Heart left ventricle (tissue), 13 donors: ENCODE results near the gene ESR2.

Experiments used
- CTCF ChIP-seq, 12 donors: fragments of 200-600 bp; sonication (generic) in 4 of 12; IDR thresholded peaks; one replicate each; pipeline versions ENCODE4 v1.5.0 to v1.8.0; 2018 to 2022; ENCODE audit warnings: antibody characterized with exemption in 12 of 12, mild to moderate bottlenecking in 5 of 12
- POLR2A ChIP-seq, 2 donors: fragments of 450-650 bp; IDR thresholded peaks; one replicate each; pipeline ENCODE4 v1.6.1; 2017; ENCODE audit warnings: antibody characterized with exemption in 2 of 2, mild to moderate bottlenecking in 2 of 2, moderate library complexity in 2 of 2
- donor health status: ischemic (EF 13 %, LVEDD 7.1; RV severe dilation, severe dysfunction).
- donor health status: DM: no; HTN: yes; CAD: no.
- donor health status: DM: no; HTN: no; CAD: no.
- donor health status: ischemic (EF 25% LVEDD 6.9; RV normal size, moderate dysfunction).
- donor health status: ischemic (EF 25% LVEDD 5.7; RV mildly dilated, moderate dysfunction).
- donor health status: ischemic (EF 35%, LVEDD 5.7; RV mildly dilated, moderate dysfunction).
- donor health status: nonischemic (EF 11% LVEDD 7.7; RV severe dilation, severe dysfunction).
- donor health status: DM: yes; HTN: yes; CAD: no.
- donor health status: PGD.
- donor health status: ischemic (EF 29% LVEDD 5.4; RV normal size, mild dysfunction).
- donor health status: nonischemic (EF 23%, LVEDD 6.1; RV moderate dilation, normal function).

- TF ChIP-seq CTCF (IDR thresholded peaks at IDR 0.05) = no peak
- TF ChIP-seq POLR2A (IDR thresholded peaks at IDR 0.05) = no peak
Measured at GRCh38 chr14:64114796-64115195, 179.4 kb downstream of the ESR2 start.
